Cardiac muscle cell (in vitro differentiated cells and primary cell): ENCODE measurements around the gene EXOC1. TPM values are rescaled to one million over a fixed set of nuclear protein-coding genes. Genes with fewer than 3 reads are reported as not detected.

Experiments used
- DNase-seq, 2 donors: peaks; one replicate each; pipeline versions ENCODE4 v3.0.0 to v3.0.0-alpha.2; 2010 to 2017; ENCODE audit warnings: low read depth in 1 of 2, low spot score in 1 of 2
- H3K27ac ChIP-seq: fragments of 200-600 bp; sonication (generic); 2 replicates; pipeline ENCODE4 v1.5.1; 2016
- H3K27me3 ChIP-seq: fragments of 200-600 bp; sonication (generic); 2 replicates; pipeline ENCODE4 v1.6.0; 2016; ENCODE audit warnings: control low read depth
- H3K36me3 ChIP-seq: fragments of 200-600 bp; sonication (generic); 2 replicates; pipeline ENCODE4 v1.5.1; 2016; ENCODE audit warnings: control low read depth
- H3K4me1 ChIP-seq: fragments of 200-600 bp; sonication (generic); 2 replicates; pipeline ENCODE4 v1.8.1; 2017; ENCODE audit warnings: low read depth, mild to moderate bottlenecking, mixed run types
- H3K4me3 ChIP-seq: fragments of 200-600 bp; sonication (generic); 2 replicates; pipeline ENCODE4 v1.5.1; 2016; ENCODE audit warnings: mild to moderate bottlenecking
- H3K9me3 ChIP-seq: fragments of 200-600 bp; sonication (generic); 2 replicates; pipeline ENCODE4 v1.5.1; 2017; ENCODE audit warnings: low read depth, mild to moderate bottlenecking, control low read depth
- CTCF ChIP-seq: IDR thresholded peaks from 2 replicates; pipeline ENCODE4 v1.5.1; 2012; ENCODE audit warnings: low read depth, mild to moderate bottlenecking, low read length
- polyA plus RNA-seq: library from polyadenylated mRNA; unstranded; fragments of >200 nt; fragmentation: Nextera tagmentation; extraction: Ambion mirVana; gene quantifications from 2 replicates; pipeline ENCODE4 v1.2.1, GENCODE V29; 2016
- total RNA-seq: library from RNA; depleted of rRNA; stranded (reverse); fragments of >200 nt; gene quantifications from 2 replicates; pipeline ENCODE4 v1.2.3, GENCODE V29; 2016

The EXOC1 gene
- total and polyA plus RNA-seq, 2 experiments from 2014 or later = 17.9 to 27.6 TPM

GRCh38 chr4:55951191-55951922, 97.9 kb downstream of the EXOC1 start:
- H3K27me3 ChIP-seq = no peaks in the 10 kb centered on the region
- no peaks in the 10 kb centered on the region for H3K36me3 ChIP-seq
- TF ChIP-seq CTCF = no peak
- H3K27ac ChIP-seq = no peak overlapping the region
- H3K4me1 ChIP-seq = peaks cover 14% of the 10 kb centered on the region
- DNase-seq = no peak
- no peak overlapping the region for H3K4me3 ChIP-seq
- no peaks in the 10 kb centered on the region for H3K9me3 ChIP-seq

Other genes starting within 250 kb of the EXOC1 start
- gene NMU, start 217.3 kb upstream of the EXOC1 start, total RNA-seq = 1.3 and 1.7 TPM in 2 replicates
- 3.4 and 5.2 TPM in 2 replicates for gene NMU, start 217.3 kb upstream of the EXOC1 start, polyA plus RNA-seq
- gene EXOC1L, start 33.9 kb upstream of the EXOC1 start, total RNA-seq = not detected in 2 replicates
- gene EXOC1L, start 33.9 kb upstream of the EXOC1 start, polyA plus RNA-seq = 0.16 TPM in 1 of 2 replicates, not detected in the other
- 2.4 and 5.5 TPM in 2 replicates for gene CEP135, start 95.3 kb downstream of the EXOC1 start, total RNA-seq
- 4.4 and 4.5 TPM in 2 replicates for gene CEP135, start 95.3 kb downstream of the EXOC1 start, polyA plus RNA-seq